GM12891 (cell line): ENCODE data around the gene PRDX2.

ENCODE experiments used
- PAX5 ChIP-seq: IDR thresholded peaks from 2 replicates; pipeline ENCODE4 v1.6.1; 2011; ENCODE audit warnings: low read length, moderate library complexity, mild to moderate bottlenecking; ENCODE audit not compliant: insufficient read depth, severe bottlenecking
- POLR2A ChIP-seq: IDR thresholded peaks from 2 replicates; pipeline ENCODE4 v1.6.1; 2011; ENCODE audit warnings: low read depth, low read length, control low read depth
- POLR2AphosphoS5 ChIP-seq: IDR thresholded peaks from 2 replicates; pipeline ENCODE4 v1.6.1; 2011; ENCODE audit warnings: low read depth, low read length, control low read depth
- SPI1 ChIP-seq: IDR thresholded peaks from 2 replicates; pipeline ENCODE4 v1.6.1; 2011; ENCODE audit warnings: low read depth, low read length, control low read depth
- TAF1 ChIP-seq: IDR thresholded peaks from 2 replicates; pipeline ENCODE4 v1.6.1; 2011; ENCODE audit warnings: low read depth, low read length, control low read depth

- no peak for TF ChIP-seq POLR2A
- TF ChIP-seq SPI1: no peak
- no peak for TF ChIP-seq POLR2AphosphoS5
- no peak for TF ChIP-seq TAF1
- TF ChIP-seq PAX5: no peak
These were observed 8.7 kb downstream of the PRDX2 start for GRCh38 chr19:12792853-12793289.
